Lung (tissue), 12 donors: ENCODE measurements around the gene RASSF9. TPM values are rescaled to one million over a fixed set of nuclear protein-coding genes. Genes with fewer than 3 reads are reported as not detected.
A peak's percentile ranks its signal among the peaks of the same experiment; 100 is the strongest.

Experiments used
- ATAC-seq: fragments of 200-7000 bp; cut with Tn5 transposase; one replicate; pipeline ENCODE4 v1.9.1; 2020; ENCODE audit warnings: moderate number of reproducible peaks; ENCODE audit not compliant: insufficient read depth, low FRiP score
- DNase-seq, 3 donors: peaks; one replicate each; pipeline ENCODE4 v3.0.0-alpha.2; 2013 to 2017
- H3K27ac ChIP-seq, 2 donors: one replicate each; pipeline ENCODE4 v1.5.1; 2013; ENCODE audit warnings: mild to moderate bottlenecking in 2 of 2, moderate library complexity in 2 of 2, control low read depth in 1 of 2, inconsistent platforms in 1 of 2, low read depth in 1 of 2, low read length in 1 of 2
- H3K27me3 ChIP-seq, 3 donors: one replicate each; pipeline ENCODE4 v1.5.1; 2013; ENCODE audit warnings: low read length in 2 of 3; ENCODE audit not compliant: control insufficient read depth in 3 of 3, insufficient read depth in 3 of 3
- H3K36me3 ChIP-seq, 4 donors: one replicate each; pipeline ENCODE4 v1.5.1; 2013; ENCODE audit warnings: low read length in 4 of 4, mild to moderate bottlenecking in 1 of 4, moderate library complexity in 1 of 4; ENCODE audit not compliant: control insufficient read depth in 4 of 4, insufficient read depth in 4 of 4
- H3K4me1 ChIP-seq, 5 donors: one replicate each; pipeline ENCODE4 v1.5.1; 2013; ENCODE audit warnings: low read length in 5 of 5, mild to moderate bottlenecking in 2 of 5, moderate library complexity in 1 of 5; ENCODE audit not compliant: control insufficient read depth in 5 of 5, insufficient read depth in 5 of 5
- H3K4me3 ChIP-seq: one replicate; pipeline ENCODE4 v1.5.1; 2013; ENCODE audit warnings: mild to moderate bottlenecking, control low read depth, moderate library complexity
- H3K9ac ChIP-seq, 2 donors: one replicate each; pipeline ENCODE4 v1.5.1; 2013; ENCODE audit warnings: low read length in 2 of 2, control low read depth in 1 of 2; ENCODE audit not compliant: insufficient read depth in 1 of 2
- H3K9me3 ChIP-seq, 4 donors: one replicate each; pipeline ENCODE4 v1.5.1; 2013; ENCODE audit warnings: low read length in 3 of 4, mild to moderate bottlenecking in 1 of 4, moderate library complexity in 1 of 4; ENCODE audit not compliant: control insufficient read depth in 4 of 4, insufficient read depth in 3 of 4
- CTCF ChIP-seq: IDR thresholded peaks from 2 replicates; pipeline ENCODE4 v1.5.1; 2012; ENCODE audit warnings: mild to moderate bottlenecking; ENCODE audit errors: control extremely low read depth, extremely low read depth
- WGBS, 2 donors: extraction: QIAGEN DNeasy Blood & Tissue Kit; methylation state at CpG; one replicate each; pipeline ENCODE4 v1.1.7; 2013; 5-methylcytosine and 5-hydroxymethylcytosine counted together
- polyA plus RNA-seq, 2 donors: library from polyadenylated mRNA; stranded (reverse); fragments of 200-250 nt; gene quantifications; one replicate each; pipeline ENCODE4 v1.2.1, GENCODE V29; 2013
- total RNA-seq, 2 donors: library from RNA; depleted of rRNA in 1 of 2; stranded (reverse); fragments of >200 nt in 1 of 2; gene quantifications; one replicate each; pipeline ENCODE4 v1.2.1, GENCODE V29; 2014 to 2021
- donor health status: control.
- donor health status: control.
- donor health status: Bipolar disorder and iron deficiency.
- donor health status: healthy.
- donor health status: DM: yes; HTN: yes; CAD: no.

RASSF9 gene
- total and polyA plus RNA-seq, 4 donors, result 2.1 to 14.3 (median 6.2) TPM

DNA sequence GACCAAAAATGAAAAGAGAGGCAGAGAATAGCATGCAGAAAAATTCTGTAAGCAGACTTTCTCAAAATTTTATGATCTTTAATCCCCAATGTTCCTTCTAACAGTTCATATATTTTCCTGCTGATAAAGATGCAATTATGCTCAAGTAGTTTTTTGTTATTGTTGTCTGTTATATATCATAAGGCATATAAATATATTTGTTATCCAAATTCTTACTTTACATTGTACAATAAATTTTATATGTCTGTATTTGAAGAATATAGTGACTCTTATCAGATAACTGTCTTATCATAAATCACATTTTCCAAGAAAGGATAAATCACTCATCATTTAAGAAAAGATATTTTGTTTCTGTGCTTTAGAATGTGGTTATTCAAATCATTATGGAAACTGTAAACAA lies 2.6 kb downstream of the RASSF9 start:
- H3K4me3 ChIP-seq, result no peak overlapping the region
- no peak overlapping the region for H3K27ac ChIP-seq
- ATAC-seq, result no peak

DNA sequence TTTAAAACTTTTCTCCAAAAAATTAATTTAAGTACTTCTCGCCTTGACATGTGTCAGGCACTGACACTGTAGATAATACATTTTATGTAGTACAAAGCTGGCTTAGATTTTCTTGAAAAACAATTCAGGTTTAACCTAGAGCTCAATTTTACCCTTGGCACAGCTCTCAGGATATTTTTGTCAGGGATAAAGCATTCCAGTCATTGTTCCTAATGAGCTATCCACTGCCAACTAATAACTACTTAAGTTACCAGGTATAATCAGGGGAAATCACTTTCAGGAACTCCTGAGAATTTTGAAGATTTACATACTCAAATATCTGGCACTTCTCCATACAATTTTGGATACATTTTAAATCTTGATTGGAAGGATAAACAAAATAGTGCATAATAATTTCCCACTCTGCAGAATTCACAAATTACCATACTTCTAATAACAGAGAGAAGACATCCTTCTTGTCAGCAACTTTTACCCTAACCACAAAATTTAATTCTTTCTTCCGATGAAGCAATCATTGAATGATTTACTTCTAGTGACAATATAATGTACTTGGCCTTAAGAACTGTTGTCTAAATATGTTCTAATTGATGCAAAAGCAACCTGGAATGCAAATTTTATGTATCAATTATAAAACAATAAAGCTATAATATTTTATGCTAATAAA lies 4.8 kb downstream of the RASSF9 start:
- H3K27ac ChIP-seq, result no peak overlapping the region

More for the DNA sequence above, 2.6 kb downstream of the RASSF9 start:
- H3K36me3 ChIP-seq, result no peaks in the 10 kb centered on the region
- H3K27me3 ChIP-seq, result no peaks in the 10 kb centered on the region
- peaks cover 0 to 24% (median 3%) of the 10 kb centered on the region in 5 donors for H3K4me1 ChIP-seq
- H3K9ac ChIP-seq, result no peak overlapping the region
- no peak for TF ChIP-seq CTCF
- DNase-seq, result no peak
- H3K9me3 ChIP-seq, result no peaks in the 10 kb centered on the region

DNA sequence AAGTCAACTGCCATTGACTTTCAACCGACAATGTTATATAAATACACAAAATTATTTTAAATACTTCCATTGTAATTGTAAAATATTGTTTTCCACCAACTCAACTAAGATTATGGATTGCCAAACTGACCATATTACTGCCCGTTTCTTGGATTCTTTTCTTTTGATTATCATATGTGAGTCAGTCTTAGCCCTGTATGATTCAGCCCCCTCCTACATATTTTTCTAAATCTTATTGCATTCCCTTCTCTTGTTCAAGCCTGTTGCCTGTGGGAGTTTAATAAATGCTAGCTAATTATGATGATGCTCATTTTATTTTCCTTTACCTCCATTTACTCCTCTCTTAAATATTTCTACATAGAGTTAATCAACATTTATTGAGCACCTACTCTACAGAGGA lies 6.8 kb downstream of the RASSF9 start:
- H3K4me1 ChIP-seq, result peaks cover 0 to 8% (median 0%) of the 10 kb centered on the region in 5 donors
- ATAC-seq, result no peak
- H3K9me3 ChIP-seq, result no peaks in the 10 kb centered on the region
- no peak overlapping the region for H3K27ac ChIP-seq
- TF ChIP-seq CTCF, result no peak
- H3K27me3 ChIP-seq, result no peaks in the 10 kb centered on the region
- 81 to 84% methylated on average over 2 of the region's 2 CpGs for WGBS, 2 donors
- H3K4me3 ChIP-seq, result no peak overlapping the region
- no peaks in the 10 kb centered on the region for H3K36me3 ChIP-seq
- no peak overlapping the region for H3K9ac ChIP-seq
- no peak for DNase-seq

More for the DNA sequence above, 4.8 kb downstream of the RASSF9 start:
- ATAC-seq (no peak), DNase-seq (no peak)
- H3K4me3 ChIP-seq, result no peak overlapping the region
- H3K9ac ChIP-seq, result peak overlapping the region in 1 of 2 donors; percentile 24
- H3K27me3 ChIP-seq, result no peaks in the 10 kb centered on the region
- H3K36me3 ChIP-seq, result no peaks in the 10 kb centered on the region
- no peaks in the 10 kb centered on the region for H3K9me3 ChIP-seq
- TF ChIP-seq CTCF, result no peak
- H3K4me1 ChIP-seq, result peaks cover 0 to 18% (median 3%) of the 10 kb centered on the region in 5 donors
- WGBS, 2 donors, result 46 to 49% methylated on average over 2 of the region's 2 CpGs

GRCh38 chr12:85828576-85828975 lies 7.6 kb downstream of the RASSF9 start:
- Histone ChIP-seq H3K27me3 (no peaks in the 10 kb centered on the region), H3K27ac (no peak overlapping the region), H3K4me3 (no peak overlapping the region), H3K9ac (no peak overlapping the region), H3K9me3 (no peaks in the 10 kb centered on the region), H3K36me3 (no peaks in the 10 kb centered on the region), H3K4me1 (peaks cover 0 to 8% (median 0%) of the 10 kb centered on the region in 5 donors)
- 88 to 91% methylated on average over 1 of the region's 1 CpG for WGBS, 2 donors
- no peak for ATAC-seq
- no peak for TF ChIP-seq CTCF
- DNase-seq, result no peak
